Astrocyte (in vitro differentiated cells and primary cell): ENCODE results near the gene SDHAF1.

Source experiments
- EZH2 ChIP-seq: IDR thresholded peaks from 2 replicates; pipeline ENCODE4 v1.6.1; 2012; ENCODE audit warnings: mild to moderate bottlenecking, low read length, inconsistent platforms; ENCODE audit not compliant: insufficient read depth
- TF ChIP-seq, protein P1 (sequence below): IDR thresholded peaks from 2 replicates; pipeline ENCODE4 v1.5.1; 2011; ENCODE audit warnings: low read depth, mild to moderate bottlenecking, inconsistent platforms, low read length, moderate library complexity; ENCODE audit not compliant: insufficient read depth

DNA sequence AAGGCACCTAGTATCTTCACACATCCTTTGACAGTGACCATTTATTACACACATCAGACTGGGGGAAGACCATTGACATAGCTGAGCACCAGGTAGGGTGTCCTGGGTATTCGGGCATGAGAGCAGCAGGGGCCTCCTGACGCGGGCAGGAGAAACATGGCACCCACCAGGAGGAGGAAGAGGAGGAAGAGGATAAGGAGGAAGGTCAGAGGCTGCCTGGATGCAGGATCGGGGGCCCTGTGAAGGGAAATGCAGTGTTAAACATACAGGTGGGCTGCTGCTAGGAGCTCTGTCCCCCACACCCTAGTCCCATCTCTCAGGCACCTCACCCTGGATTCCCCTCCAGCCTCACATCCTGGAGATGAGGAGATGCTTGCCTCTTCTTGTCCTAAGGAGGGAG is 8.3 kb downstream of the SDHAF1 start:
- no peak for TF ChIP-seq EZH2
- TF ChIP-seq, protein P1, sequence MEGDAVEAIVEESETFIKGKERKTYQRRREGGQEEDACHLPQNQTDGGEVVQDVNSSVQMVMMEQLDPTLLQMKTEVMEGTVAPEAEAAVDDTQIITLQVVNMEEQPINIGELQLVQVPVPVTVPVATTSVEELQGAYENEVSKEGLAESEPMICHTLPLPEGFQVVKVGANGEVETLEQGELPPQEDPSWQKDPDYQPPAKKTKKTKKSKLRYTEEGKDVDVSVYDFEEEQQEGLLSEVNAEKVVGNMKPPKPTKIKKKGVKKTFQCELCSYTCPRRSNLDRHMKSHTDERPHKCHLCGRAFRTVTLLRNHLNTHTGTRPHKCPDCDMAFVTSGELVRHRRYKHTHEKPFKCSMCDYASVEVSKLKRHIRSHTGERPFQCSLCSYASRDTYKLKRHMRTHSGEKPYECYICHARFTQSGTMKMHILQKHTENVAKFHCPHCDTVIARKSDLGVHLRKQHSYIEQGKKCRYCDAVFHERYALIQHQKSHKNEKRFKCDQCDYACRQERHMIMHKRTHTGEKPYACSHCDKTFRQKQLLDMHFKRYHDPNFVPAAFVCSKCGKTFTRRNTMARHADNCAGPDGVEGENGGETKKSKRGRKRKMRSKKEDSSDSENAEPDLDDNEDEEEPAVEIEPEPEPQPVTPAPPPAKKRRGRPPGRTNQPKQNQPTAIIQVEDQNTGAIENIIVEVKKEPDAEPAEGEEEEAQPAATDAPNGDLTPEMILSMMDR, result no peak
